ENCODE results near the gene ENDOU.

DNA sequence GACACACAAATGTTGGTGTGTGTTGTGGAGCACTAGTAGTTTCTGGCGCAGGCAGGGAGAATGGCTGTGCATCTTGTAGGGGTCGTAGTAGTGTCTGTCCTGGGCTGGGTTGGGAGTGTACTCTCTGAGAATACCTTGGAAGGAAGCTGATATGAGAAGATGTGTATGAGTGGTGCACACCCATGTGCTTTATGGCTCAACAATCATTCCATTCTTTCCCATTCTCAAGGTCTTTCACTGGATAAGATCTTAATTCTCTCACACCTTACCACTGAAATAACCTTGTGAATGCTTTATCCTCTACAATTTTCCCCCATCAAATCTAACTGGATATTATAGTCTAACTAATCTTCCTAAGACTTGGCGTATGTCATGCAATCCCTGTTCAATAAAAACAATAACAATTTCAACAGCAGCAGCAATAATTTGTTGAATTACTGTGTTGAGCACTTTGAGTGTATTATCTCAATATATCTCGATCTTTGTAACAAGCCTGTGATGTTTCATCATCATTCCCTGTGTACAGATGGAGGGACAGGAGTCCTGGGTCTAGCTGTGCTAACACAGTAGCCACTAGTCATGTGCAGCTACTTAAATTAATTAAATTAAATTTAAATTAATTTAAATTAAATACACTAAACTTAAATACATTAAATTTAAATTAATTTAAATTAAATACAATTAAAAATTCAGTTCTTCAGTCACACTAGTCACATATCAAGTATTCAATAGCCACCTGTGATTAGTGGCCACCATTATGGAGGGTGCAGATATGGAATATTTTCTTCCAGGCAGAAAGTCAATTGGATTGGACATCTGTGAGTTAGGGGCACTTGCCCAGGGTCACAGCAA is 44.2 kb upstream of the ENDOU start:
- TF ChIP-seq POU2F2 (IDR thresholded peaks at IDR 0.05; ENCODE audit: low read depth, low read length) (no peak), POLR2A (IDR thresholded peaks at IDR 0.05; ENCODE audit: low read depth, low read length) (no peak), TAF1 (IDR thresholded peaks at IDR 0.05; ENCODE audit: low read depth, low read length) (no peak), POLR2AphosphoS5 (IDR thresholded peaks at IDR 0.05; ENCODE audit: low read depth, low read length) (no peak)

Measured in GM12891 (cell line).